Nephron progenitor cell (in vitro differentiated cells): Measurements from ENCODE around the gene HMGXB4.

Experiments used
- DNase-seq: peaks from one replicate; pipeline ENCODE4 v3.0.0; 2021
- H3K27ac Mint-ChIP-seq: 2 replicates; pipeline ENCODE4 v1.8.0; 2021; ENCODE audit warnings: mild to moderate bottlenecking, moderate library complexity, mixed read lengths
- H3K27me3 Mint-ChIP-seq: 2 replicates; pipeline ENCODE4 v1.8.0; 2021; ENCODE audit warnings: mild to moderate bottlenecking, low read depth, mixed read lengths; ENCODE audit not compliant: poor library complexity
- H3K36me3 Mint-ChIP-seq: 2 replicates; pipeline ENCODE4 v1.8.0; 2021; ENCODE audit warnings: low read depth, mixed read lengths
- H3K4me1 Mint-ChIP-seq: 2 replicates; pipeline ENCODE4 v1.8.0; 2021; ENCODE audit warnings: mixed read lengths
- H3K4me3 Mint-ChIP-seq: 2 replicates; pipeline ENCODE4 v1.8.0; 2021; ENCODE audit warnings: mild to moderate bottlenecking, moderate library complexity, mixed read lengths
- H3K9me3 Mint-ChIP-seq: 2 replicates; pipeline ENCODE4 v1.8.0; 2021; ENCODE audit warnings: mild to moderate bottlenecking, moderate library complexity, mixed read lengths
- TF ChIP-seq, protein P1 (sequence below): fragments of 200-600 bp; sonication (generic); IDR thresholded peaks from 2 replicates; pipeline ENCODE4 v1.5.0; 2021; ENCODE audit warnings: antibody characterized with exemption

Gene HMGXB4

GRCh38 chr22:35305525-35306070 is 48.3 kb downstream of the HMGXB4 start:
- peaks cover 2% of the 10 kb centered on the region for H3K27me3 Mint-ChIP-seq
- peaks cover 11% of the 10 kb centered on the region for H3K36me3 Mint-ChIP-seq
- H3K27ac Mint-ChIP-seq = peak overlapping the region; percentile 54
- no peak overlapping the region for H3K4me3 Mint-ChIP-seq
- TF ChIP-seq, protein P1, sequence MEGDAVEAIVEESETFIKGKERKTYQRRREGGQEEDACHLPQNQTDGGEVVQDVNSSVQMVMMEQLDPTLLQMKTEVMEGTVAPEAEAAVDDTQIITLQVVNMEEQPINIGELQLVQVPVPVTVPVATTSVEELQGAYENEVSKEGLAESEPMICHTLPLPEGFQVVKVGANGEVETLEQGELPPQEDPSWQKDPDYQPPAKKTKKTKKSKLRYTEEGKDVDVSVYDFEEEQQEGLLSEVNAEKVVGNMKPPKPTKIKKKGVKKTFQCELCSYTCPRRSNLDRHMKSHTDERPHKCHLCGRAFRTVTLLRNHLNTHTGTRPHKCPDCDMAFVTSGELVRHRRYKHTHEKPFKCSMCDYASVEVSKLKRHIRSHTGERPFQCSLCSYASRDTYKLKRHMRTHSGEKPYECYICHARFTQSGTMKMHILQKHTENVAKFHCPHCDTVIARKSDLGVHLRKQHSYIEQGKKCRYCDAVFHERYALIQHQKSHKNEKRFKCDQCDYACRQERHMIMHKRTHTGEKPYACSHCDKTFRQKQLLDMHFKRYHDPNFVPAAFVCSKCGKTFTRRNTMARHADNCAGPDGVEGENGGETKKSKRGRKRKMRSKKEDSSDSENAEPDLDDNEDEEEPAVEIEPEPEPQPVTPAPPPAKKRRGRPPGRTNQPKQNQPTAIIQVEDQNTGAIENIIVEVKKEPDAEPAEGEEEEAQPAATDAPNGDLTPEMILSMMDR = no peak
- H3K9me3 Mint-ChIP-seq = no peaks in the 10 kb centered on the region
- H3K4me1 Mint-ChIP-seq = peaks cover 81% of the 10 kb centered on the region
- DNase-seq = no peak

DNA sequence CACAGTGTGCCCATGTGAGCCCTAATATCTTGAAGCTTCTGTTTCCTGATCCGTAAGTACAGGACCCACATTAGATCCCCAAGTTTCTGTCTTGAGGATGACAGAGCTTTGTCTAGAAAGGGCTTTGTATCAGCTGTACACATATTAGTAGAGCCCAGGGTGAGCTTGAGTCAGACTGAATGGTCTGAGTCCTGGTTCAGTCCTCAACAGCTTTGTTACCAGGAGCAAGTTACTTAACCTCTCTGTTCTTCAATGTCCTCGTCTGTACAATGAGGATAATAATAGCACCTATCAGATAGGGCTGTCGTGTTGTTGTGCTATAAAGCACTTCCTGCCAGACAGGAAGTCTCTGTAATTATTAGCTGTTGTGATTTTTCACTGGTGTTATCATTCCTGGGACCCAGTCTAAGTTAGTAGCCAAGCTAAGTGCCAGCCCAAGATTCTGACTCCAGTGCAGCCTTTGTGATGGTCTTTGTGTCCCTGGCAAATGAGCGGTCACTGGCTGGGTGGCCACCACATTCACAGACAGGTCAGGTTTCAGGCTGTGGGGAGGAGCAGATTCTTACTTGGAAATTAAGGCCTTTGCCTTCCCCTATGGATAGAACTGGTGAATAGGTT is 49.2 kb downstream of the HMGXB4 start:
- TF ChIP-seq, protein P1 = no peak
- Mint-ChIP-seq H3K9me3 (no peaks in the 10 kb centered on the region), H3K27me3 (peaks cover 2% of the 10 kb centered on the region), H3K4me1 (peaks cover 82% of the 10 kb centered on the region), H3K4me3 (peak overlapping the region; percentile 36), H3K36me3 (peaks cover 11% of the 10 kb centered on the region), H3K27ac (peak overlapping the region; percentile 82)
- DNase-seq = peak; percentile 33

GRCh38 chr22:35307372-35307771 is 50.1 kb downstream of the HMGXB4 start:
- TF ChIP-seq, protein P1 = no peak
- no peaks in the 10 kb centered on the region for H3K9me3 Mint-ChIP-seq
- DNase-seq = no peak
- H3K27me3 Mint-ChIP-seq = peaks cover 2% of the 10 kb centered on the region
- peaks cover 85% of the 10 kb centered on the region for H3K4me1 Mint-ChIP-seq
- peak overlapping the region; percentile 52 for H3K4me3 Mint-ChIP-seq
- H3K36me3 Mint-ChIP-seq = peaks cover 11% of the 10 kb centered on the region
- H3K27ac Mint-ChIP-seq = peak overlapping the region; percentile 82

DNA sequence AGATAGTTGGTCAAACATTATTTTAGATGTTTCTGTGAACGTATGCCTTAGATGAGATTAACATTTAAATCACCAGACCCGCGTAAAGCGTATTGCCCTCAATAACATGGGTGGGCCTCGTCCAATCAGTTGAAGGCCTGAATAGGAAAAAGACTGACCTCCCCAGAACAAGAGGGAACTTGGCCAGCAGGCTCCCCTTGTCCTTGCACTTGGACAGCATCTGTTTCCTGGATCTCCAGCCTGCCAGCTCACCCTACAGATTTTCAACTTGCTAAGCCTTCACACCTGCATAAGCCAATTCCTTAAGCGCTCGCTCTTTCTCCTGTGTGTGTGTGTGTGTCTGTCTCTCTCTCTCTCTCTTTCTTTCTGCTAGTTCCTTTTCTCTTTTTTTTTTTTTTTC is 50.6 kb downstream of the HMGXB4 start:
- no peak overlapping the region for H3K27ac Mint-ChIP-seq
- TF ChIP-seq, protein P1 = no peak
- H3K4me3 Mint-ChIP-seq = no peak overlapping the region
- H3K36me3 Mint-ChIP-seq = peaks cover 11% of the 10 kb centered on the region
- no peak for DNase-seq
- no peaks in the 10 kb centered on the region for H3K9me3 Mint-ChIP-seq
- peaks cover 86% of the 10 kb centered on the region for H3K4me1 Mint-ChIP-seq
- peaks cover 6% of the 10 kb centered on the region for H3K27me3 Mint-ChIP-seq

DNA sequence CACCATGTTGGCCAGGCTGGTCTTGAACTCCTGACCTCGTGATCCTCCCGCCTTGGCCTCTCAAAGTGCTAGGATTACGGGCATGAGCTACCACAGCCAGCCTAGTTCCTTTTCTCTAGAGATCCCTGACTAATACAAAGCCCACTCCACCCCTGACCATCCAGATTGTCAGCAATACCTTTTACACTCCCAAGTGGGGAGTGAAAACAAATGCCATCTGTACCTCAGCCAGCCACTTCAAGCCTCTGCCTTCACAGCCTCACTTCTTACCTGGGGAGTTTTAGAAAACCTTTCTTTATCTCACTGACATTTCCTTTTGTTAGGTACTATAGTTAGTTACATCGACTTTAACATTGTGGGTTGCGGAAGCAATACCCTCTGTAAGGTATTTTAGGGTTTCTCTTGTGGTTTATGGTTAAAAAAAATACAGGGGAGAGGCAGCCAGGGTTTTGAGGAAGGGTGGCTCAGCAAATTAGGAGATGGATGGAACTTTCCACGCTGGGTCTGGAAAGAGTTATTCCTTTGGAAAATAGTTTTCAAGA is 51.3 kb downstream of the HMGXB4 start:
- Mint-ChIP-seq H3K4me3 (no peak overlapping the region), H3K9me3 (no peaks in the 10 kb centered on the region), H3K27me3 (peaks cover 6% of the 10 kb centered on the region), H3K36me3 (peaks cover 6% of the 10 kb centered on the region), H3K27ac (peak overlapping the region; percentile 39), H3K4me1 (peaks cover 88% of the 10 kb centered on the region)
- DNase-seq = no peak
- TF ChIP-seq, protein P1 = no peak
